Measurements from ENCODE around the gene SHLD1.
"Not testable (repeated sequence)": the region's sequence is repeated elsewhere in the genome, so short reads cannot be mapped to it uniquely, and the experiment has no call there.

The SHLD1 gene

DNA sequence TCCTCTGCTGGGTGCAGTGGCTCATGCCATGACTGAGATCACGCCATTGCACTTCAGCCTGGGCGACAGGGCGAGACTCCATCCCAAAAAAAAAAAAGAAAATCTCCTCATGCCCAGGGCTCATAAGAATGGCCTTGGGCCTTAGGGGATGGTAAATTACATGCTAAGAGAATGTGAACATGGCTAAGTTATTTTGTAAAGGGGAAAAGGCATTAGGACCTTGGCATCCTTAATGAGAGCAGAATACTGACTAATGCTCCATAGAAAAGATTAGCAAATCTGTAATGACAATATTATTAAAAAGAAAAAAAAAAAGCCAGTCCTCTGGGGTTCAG lies 12.6 kb upstream of the SHLD1 start:
- DNase-seq: no peak

DNA sequence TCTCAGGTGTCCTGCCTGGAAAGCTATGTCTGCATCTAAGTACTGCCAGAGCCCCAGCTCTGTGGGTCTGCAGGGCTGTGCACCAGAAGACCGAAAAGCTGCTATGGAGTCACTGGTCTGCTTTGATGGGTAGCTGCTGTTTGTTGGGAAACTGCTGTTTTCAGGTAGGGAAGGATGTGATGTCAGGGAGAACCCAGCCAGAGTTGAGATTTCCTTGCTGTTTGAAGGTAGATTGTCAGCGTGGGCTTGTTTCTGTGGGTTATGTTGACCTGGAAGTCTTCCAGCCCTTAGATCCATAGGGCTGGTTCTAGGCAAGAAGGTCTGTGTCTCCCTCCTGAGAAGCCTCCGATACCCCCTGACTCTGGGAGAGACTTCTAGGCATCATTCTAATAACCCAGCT lies 12.2 kb upstream of the SHLD1 start:
- no peak for DNase-seq

DNA sequence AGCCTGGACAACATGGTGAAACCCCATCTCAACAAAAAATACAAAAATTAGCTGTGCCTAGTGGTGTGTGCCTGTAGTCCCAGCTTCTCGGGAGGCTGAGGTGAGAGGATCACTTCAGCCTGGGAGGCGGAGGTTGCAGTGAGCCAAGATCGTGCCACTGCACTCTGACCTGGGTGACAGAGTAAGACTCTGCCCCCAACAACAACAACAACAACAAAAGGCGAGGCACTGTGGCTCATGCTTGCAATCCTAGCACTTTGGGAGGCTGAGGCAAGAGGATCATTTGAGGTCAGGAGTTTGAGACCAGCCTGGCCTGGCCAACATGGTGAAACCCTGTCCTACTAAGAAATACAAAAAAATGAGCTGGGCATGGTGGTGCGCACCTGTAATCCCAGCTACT lies 9.6 kb upstream of the SHLD1 start:
- DNase-seq: not testable (repeated sequence)

DNA sequence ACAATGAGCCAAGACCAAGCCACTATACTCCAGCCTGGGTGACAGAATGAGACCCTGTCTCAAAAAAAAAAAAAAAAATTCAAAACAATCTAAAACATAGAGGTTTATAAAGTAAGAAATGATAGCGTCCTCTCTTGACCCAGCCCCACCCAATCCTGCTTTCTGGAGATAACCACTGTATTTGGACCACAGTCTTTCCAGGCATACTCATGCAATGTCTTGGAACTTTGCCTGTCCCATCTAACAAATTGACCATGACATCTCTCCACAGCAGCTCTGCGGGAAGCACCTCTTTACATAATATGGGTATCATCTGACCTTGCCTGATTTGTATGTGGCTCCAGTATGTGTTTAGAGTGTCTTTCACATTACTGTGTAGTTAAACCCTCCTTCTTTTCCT lies 9.1 kb upstream of the SHLD1 start:
- DNase-seq: no peak

DNA sequence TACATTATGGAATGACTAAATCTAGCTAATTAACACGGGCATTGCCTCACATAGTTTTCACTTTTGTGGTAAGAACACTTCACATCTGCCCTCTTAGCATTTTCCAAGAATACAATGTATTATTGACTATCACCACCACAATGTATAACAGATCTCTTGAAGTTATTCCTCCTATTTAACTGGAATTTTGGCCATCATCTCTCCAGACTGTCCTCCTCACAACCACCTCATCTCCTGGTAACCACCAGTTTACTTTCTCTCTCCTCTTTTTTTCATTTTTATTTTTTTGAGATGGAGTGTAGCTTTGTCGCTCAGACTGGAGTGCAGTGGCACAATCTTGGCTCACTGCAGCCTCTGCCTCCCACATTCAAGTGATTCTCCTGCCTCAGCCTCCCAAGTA lies 8.2 kb upstream of the SHLD1 start:
- DNase-seq: no peak

DNA sequence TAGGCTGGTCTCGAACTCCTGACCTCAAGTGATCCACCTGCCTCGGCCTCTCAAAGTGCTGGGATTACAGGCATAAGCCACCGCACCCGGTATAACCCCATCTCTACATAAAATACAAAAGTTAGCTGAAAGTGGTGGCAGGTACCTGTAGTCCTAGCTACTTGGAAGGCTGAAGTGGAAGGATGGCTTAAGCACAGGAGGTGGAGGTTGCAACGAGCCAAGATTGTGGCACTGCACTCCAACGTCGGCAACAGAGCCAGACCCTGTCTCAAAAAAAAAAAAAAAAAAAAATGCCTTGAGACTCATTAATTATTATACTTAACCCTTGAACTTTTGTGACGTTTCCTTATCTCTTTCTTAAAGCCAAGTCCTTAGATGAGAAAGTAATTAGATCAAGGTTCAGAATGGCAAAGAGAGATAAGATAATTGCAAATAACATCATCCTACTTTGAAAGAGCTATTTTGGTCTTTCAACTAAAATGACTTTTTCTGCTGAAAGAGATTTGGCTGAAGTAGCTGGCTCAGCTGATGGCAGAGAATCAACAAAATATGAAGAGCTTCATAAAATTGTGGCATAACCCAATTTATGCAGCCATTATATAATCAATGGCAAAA lies 4.7 kb upstream of the SHLD1 start:
- no peak for DNase-seq

DNA sequence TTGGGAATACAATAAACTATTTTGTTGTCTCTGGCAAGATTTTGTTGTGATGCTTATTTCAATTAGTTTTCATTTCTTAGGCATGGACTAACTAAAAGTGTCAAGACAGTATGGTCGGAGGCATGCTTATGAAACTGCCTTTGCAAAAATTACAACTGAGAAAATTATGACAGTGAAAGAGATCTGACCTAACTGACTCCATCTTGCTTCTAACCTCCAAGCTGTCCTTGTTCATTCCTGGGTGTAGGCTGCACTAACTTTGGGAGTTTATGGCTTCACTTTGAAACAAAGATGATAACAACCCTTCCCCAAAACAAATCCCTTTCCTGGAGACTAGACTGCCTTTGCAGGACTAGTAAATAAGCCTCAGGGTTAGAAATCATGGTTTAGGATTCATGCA lies 4.1 kb upstream of the SHLD1 start:
- no peak for DNase-seq

DNA sequence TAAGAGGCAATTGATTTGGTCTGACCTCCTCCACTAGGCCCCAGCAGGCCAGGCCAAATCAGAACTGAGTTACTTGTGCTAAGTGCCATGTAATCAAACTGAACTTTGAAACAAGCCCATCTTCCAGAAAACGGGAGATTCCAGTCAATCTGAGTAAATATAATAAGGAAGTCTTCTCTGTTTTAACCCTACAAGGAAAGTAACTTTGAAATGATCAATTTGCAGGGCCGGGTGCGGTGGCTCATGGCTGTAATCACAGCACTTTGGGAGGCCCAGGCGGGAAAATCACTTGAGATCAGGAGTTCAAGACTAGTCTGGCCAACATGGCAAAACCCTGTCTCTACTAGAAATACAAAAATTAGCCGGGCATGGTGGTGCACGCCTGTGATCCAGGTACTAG lies 2.0 kb upstream of the SHLD1 start:
- no peak for DNase-seq

DNA sequence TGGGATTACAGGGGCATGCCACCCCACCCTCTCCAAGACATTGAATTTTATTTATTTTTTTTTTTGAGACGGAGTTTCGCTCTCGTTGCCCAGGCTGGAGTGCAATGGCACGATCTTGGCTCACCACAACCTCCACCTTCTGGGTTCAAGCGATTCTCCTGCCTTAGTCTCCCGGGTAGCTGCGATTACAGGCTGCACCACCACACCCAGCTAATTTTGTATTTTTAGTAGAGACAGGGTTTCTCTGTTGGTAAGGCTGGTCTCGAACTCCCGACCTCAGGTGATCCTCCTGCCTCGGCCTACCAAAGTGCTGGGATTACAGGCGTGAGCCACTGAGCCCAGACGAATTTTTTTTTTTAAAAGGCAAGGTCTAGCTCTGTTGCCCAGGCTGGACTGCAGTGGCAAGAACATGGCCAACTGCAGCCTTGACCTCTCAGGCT lies 669 bp upstream of the SHLD1 start:
- DNase-seq: not testable (repeated sequence)

DNA sequence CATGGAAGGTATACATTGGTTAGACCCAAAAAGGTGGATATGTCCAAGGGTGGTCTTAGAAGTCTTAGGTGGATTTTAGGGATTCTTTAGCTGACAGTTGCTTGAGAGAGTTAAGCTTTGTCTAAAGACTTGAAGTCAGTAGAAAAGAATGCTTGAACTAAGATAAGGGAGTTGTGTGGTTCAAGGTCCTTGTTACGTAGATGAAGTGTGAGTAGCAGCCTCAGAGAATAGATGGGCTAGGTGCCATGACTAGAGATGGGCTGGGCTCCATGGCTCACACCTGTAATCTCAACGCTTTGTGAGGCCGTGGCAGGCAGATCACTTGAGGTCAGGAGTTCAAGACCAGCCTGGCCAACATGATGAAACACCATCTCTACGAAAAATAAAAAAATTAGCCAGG lies 1.7 kb downstream of the SHLD1 start:
- DNase-seq: no peak

DNA sequence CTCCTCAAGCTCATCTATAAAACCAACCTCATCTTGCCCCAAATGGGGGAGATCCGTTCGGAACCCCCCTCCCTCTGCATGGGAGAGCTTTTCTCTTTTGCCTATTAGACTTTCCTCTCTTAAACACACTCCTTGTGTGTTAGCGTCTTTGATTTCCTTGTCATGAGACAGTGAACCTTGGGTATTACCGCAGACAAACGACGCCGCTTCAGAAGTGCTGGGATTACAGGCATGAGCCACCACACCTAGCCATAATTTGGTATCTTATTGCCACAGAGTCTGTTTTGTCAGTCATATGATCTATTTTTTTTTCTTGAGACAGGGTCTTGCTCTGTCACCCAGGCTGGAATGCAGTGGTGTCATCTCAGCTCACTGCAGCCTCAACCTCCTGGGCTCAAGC lies 3.6 kb downstream of the SHLD1 start:
- DNase-seq: no peak

DNA sequence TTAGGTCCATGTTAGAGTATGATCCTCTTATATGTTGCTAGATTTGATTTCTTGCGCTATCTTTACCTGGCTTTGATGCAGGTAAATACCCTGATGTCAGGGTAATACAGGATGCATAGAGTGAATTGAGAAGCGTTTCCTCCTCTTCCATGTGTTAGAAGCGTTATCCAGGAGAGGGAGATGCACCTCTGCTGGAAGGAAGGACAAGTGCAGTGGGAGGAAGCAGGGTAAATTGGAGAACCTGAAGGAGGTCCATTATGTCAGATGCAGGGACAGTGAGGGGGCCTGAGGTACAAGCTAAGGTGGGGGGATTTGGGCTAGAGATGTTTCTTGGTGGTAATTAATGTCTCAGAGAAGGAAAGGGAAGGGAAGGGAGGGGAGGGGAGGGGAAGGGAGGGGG lies 7.7 kb downstream of the SHLD1 start:
- no peak for DNase-seq

DNA sequence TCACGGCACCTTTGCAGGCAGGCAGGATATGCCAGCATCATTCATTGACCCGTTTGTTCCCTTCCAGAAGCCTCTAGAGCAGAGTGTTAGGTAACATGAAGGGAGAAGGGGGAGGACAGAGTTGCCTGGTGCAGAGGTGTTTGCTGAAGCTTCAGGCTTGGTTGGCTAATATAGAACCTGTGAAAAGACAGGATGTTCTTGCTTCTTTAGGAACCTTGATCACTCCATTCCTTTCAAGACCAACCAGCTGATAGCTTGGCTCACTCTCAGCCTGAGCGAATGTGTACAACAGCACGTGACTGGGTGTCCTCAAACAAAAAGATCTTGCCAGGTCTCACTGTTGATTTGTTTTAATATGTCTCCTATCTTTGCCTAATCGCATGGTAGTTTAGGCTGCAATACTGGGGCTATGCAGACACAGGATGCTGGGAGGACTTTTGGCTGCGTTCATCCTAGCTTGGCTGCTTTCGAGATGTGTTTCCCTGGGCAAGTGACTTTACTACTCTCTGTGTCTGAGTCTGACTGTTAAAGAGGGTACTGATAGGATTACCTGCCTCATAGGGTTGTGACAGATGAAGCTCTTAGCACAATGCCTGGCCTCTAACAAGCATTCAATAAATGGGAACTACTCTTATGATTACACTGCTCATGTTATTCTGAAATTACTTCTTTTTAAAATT lies 16.0 kb downstream of the SHLD1 start:
- no peak for DNase-seq

DNA sequence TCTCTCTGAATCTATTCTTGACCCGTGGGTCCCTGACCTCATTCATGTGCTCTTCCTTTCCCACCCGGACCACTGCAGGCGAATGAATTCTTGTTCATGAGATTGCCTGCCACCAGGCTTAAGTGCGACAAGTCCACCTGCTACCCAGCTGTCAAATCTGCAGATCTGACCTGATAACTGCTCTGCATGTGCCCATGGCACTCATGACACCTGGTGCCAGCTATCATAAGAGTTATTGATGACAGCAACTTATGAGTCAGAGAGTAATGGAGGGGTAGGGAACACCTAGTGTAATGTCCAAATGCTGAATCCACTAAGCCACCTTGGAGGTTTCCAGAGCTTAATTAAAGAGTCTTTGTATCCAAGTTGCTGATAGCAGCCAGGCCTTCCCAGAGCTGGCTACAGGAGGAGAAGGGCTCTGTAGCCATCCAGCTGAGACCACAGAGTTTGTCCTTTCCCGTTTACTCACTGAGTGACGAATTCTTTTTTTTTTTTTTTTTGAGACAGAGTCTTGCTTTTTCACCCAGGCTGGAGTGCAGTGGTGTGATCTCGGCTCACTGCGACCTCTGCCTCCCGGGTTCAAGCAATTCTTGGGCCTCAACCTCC lies 17.4 kb downstream of the SHLD1 start:
- no peak for DNase-seq

DNA sequence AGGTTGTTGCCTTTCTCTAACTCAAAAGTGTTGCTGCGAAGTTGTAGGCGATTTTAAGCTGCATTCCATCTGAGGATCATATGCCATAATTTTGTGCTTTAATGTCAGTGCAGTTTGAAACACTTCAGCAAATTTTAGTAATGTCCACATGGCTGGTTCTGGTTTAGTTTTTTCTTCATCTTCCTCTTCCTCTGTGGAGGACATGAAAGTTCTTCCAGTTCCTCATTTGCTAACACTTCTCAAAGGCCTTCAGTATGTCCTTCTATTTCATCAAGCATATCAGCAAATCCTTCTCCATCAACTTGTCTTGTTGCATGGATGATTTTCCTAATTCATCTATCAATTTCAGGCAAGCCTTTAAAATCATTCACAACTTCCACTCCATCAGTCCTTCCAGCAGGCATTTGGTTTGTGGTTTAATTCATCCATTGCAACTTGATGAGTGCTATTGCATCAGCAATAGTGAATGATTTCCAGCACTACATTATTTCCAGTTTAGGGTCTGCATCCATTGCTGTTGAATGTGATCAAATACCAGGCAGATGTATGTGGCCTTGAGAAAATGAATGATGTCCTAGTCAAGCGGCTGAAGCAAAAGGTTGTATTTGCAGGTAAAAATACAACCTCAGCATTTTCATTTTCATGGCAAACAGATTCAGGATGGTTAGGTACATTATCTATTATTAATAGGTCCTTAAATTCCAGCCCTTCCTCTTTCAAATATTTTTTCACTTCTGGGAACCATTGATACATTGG lies 20.2 kb downstream of the SHLD1 start:
- DNase-seq: peak; percentile 87

DNA sequence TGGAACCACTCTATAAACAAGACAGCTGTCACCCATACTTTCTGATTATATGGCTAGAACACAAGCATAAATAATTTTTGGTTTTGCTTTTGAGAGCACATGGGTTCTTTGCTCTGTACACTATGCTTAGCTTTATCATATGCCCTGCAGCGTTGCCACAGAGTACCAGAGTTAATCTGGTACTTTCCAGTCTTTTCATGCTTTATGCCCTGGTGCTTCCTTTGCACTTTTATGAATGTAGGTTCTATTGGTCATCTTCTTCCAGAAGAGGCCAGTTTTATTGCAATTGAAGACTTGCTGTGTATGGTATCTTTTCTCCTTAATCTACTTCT lies 20.8 kb downstream of the SHLD1 start:
- DNase-seq: no peak

DNA sequence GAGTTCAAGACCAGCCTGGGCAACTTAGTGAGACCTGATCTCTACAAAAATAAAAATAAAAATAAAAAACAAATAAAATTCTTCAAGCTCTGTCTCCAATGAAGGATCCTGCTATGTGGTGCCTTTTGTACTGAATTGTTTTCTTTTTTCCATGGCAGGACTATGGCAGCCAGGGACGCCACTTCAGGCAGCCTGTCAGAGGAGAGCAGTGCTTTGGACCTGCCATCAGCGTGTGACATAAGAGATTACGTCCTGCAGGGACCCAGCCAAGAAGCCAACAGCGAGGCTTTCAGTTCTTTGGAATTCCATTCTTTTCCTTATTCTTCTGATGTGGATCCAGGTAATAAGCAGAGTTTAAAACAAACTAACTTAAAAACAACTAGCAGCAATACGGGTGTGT lies 22.5 kb downstream of the SHLD1 start:
- DNase-seq: no peak

DNA sequence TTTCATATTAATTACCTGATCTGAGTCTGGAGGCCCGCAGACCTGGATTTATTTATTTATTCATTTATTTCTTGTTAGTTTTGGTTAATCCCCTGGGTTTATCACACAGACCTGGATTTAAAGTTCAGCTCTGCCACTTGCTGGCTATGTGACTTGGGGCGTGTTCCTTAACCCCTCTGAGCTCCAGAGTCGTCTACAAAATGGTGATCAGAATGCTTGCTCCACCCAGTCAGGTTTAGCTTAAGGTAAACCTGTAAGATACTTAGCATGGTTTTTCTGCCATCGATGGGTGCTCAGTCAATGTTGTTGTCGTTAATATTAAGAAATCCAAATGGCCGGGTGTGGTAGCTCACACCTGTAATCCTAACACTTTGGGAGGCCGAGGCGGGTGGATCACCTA lies 23.4 kb downstream of the SHLD1 start:
- no peak for DNase-seq

DNA sequence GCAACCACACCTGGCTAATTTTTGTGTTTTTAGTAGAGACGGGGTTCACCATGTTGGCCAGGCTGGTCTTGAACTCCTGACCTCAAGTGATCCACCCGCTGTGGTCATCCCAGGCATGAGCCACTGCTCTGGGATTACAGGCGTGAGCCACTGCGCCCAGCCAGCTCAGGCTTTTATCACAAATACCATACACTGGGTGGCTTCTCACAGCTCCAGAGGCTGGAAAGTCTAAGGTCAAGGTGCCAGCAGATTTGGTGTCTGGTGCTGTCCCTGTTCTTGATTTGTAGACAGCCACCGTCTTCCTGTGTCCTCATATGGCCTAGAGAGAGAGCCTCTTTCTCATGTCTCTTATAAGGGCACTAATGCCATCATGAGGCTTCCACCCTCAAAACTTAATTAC lies 25.9 kb downstream of the SHLD1 start:
- no peak for DNase-seq

DNA sequence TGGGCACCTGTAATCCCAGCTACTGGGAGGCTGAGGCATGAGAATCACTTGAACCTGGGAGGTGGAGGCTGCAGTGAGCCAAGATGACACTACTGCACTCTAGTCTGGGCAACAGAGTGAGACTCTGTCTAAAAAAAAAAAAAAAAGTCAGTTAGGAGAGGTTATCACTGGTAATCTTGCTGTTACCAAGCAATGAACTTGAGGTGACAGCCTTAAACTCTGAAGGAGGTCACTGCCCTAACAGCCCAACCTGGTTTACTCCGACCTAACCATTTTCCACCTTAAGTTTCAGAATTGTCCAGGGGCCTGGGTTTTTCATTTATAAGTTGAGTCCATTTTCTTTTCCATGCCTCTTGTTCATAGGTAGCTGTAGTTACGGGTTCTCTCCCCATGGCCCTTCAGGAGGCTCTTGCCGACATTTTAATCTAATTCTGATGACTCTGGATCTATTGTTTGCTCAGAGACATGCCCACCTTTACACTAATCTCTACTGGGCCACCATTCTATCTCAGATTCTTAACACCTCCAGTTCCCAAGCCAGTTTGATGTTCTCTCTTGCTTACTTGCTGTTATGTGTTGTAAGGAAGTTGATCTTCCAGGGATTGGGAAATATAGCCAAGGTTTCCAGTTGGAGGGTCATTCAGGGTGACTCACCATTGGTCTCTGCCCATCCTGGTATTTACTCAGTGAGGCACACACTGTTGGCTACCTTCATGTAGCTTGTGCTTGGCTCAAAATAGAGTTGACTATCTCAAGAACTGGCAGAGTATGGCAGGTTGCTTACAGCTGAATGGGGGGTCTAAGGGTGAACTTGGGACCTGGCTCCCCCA lies 29.1 kb downstream of the SHLD1 start:
- no peak for DNase-seq

DNA sequence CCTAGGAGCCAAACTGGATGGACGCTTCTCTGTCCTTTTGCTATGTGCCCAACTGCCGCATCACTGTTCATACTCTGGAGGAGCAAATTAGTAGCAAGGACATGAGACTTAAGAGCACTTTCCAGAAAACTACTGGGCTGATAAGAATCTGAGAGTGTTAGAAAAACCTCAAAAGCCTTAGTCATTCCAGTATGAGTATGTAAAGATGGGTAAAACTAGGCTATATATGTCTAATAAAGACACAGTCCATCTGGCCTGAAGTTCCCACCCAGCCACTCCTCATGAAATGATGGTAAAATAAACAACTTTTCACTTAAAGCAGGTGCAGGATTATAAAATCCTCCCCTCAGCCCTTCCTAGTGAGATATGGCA lies 30.6 kb downstream of the SHLD1 start:
- no peak for DNase-seq

DNA sequence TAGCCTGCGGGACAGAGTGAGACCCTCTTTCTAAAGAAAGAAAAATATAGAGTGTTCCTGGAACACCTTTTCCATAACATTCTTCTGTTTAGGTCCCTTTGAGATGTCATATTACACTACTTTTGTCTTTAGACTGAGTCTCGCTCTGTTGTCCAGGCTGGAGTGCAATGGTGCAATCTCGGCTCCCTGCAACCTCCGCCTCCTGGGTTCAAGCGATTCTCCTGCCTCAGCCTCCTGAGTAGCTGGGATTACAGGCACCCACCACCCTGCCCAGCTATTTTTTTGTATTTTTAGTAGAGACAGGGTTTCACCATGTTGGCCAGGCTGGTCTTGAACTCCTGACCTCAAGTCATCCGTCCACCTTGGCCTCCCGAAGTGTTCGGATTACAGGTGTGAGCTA lies 31.2 kb downstream of the SHLD1 start:
- not testable (repeated sequence) for DNase-seq

Data from MV-4-11 (cell line).